B cell (primary cell): ENCODE results near the gene GMPR2.

Source experiments
- CTCF ChIP-seq: fragments of 200-600 bp; IDR thresholded peaks from one replicate; pipeline ENCODE4 v1.8.0; 2022; ENCODE audit warnings: antibody characterized with exemption, mild to moderate bottlenecking
- EZH2 ChIP-seq: IDR thresholded peaks from 2 replicates; pipeline ENCODE4 v1.6.1; 2012; ENCODE audit warnings: borderline replicate concordance, low read depth, mild to moderate bottlenecking, moderate library complexity, low read length; ENCODE audit not compliant: insufficient read depth, poor library complexity, severe bottlenecking

DNA sequence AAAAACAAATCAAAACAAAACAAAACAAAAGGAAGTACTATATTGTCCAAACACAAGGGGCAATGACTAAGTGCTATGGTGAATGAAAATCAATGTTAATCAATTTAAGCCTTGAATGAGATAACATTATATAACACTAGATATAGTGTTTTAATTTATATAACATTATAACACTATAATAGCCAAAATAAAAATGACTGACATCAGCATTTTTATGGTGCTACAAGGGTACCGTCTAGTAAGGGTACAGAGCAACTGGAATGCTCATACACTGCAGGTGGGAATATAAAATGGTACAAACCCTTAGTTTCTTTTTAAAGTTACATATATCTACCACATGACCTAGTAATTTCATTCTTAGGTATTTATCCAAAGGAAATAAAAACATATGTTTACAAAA lies 6.3 kb upstream of the GMPR2 start:
- TF ChIP-seq CTCF (no peak), EZH2 (no peak)
